Suprapubic skin (tissue), 3 donors: ENCODE measurements around the gene CCNI2.

Source experiments
- CTCF ChIP-seq, 2 donors: fragments of 200-600 bp in 1 of 2; fragments of 450-650 bp in 1 of 2; sonication (generic) in 1 of 2; IDR thresholded peaks; one replicate each; pipeline ENCODE4 v1.5.1; 2016 to 2019; ENCODE audit warnings: antibody characterized with exemption in 2 of 2, mild to moderate bottlenecking in 1 of 2, moderate library complexity in 1 of 2
- POLR2A ChIP-seq, 2 donors: fragments of 450-650 bp; IDR thresholded peaks; one replicate each; pipeline ENCODE4 v1.6.1; 2017; ENCODE audit warnings: antibody characterized with exemption in 2 of 2, mild to moderate bottlenecking in 2 of 2, moderate library complexity in 2 of 2

DNA sequence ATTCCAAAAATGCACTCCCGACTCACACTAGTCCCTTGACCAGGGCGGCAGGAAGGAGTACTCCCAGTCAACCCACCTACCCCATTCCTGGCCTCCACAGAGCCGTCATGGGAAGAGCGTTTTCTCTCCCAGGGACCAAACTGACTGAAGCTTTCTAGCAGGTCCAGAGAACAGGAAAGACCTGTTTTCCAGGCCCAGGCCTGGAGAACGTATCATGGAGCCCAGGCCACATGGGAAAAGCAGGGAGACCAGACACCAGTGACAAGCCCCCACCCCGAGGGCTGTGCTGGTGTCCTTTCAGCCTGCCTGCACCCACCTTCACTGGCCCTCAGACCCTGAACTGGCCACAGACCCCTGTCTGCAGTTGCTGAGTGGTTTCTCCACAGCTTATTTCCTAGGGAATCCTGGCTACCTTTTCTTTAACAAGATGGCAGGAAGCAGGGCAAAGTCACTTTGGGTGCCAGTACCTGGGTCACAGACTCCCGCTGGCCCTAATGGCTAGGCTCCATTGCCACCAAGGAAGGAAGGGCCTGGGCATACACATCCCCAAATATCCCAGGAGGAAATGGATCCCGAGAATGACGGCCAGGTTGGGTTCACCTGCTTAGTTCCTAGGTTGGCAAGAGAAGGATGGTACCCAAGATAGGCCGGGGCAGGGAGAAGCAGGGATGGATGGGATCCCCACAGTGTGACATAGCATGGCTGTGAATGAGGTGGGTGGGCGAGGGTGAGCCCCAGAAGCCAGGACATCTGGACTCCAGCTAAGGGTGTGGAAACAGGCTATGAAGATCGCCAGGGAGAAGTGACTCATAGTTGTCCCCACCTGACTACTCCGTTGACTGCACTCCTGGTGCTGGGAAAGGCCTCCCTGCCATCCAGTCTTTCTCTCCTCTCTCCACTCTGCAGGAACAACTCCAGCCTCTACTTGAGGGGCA, 12.2 kb downstream of the CCNI2 start:
- TF ChIP-seq CTCF (IDR thresholded peaks at IDR 0.05) (no peak), POLR2A (IDR thresholded peaks at IDR 0.05) (no peak)
